ENCODE results near the gene FAM107B. TPM values are rescaled to one million over a fixed set of nuclear protein-coding genes. Genes with fewer than 3 reads are reported as not detected.

Gene FAM107B
- total and polyA plus RNA-seq, 4 donors: 38.4 to 85.4 (median 68.9) TPM

GRCh38 chr10:14608381-14609001 is 166.2 kb downstream of the FAM107B start:
- no peak overlapping the region for H3K4me3 ChIP-seq
- H3K9me3 ChIP-seq (ENCODE audit: control insufficient read depth in 4 of 4, insufficient read depth in 3 of 4, low read length in 3 of 4): no peaks in the 10 kb centered on the region
- ATAC-seq (ENCODE audit: insufficient read depth, low FRiP score) (no peak), DNase-seq (no peak)
- no peak for TF ChIP-seq CTCF (IDR thresholded peaks at IDR 0.05; ENCODE audit: control extremely low read depth, extremely low read depth)
- H3K27me3 ChIP-seq (ENCODE audit: control insufficient read depth in 3 of 3, insufficient read depth in 3 of 3, low read length in 2 of 3): no peaks in the 10 kb centered on the region
- 45 to 72% methylated on average over 4 of the region's 4 CpGs for WGBS, 2 donors
- peaks cover 0 to 25% (median 2%) of the 10 kb centered on the region in 5 donors for H3K4me1 ChIP-seq (ENCODE audit: control insufficient read depth in 5 of 5, insufficient read depth in 5 of 5, low read length in 5 of 5)
- no peak overlapping the region for H3K27ac ChIP-seq (ENCODE audit: low read depth in 1 of 2, low read length in 1 of 2)
- H3K36me3 ChIP-seq (ENCODE audit: control insufficient read depth in 4 of 4, insufficient read depth in 4 of 4, low read length in 4 of 4): no peaks in the 10 kb centered on the region
- H3K9ac ChIP-seq (ENCODE audit: insufficient read depth in 1 of 2, low read length in 2 of 2): no peak overlapping the region

GRCh38 chr10:14606633-14607032 is 168.1 kb downstream of the FAM107B start:
- H3K9ac ChIP-seq (ENCODE audit: insufficient read depth in 1 of 2, low read length in 2 of 2): no peak overlapping the region
- no peak for DNase-seq
- no peak for ATAC-seq (ENCODE audit: insufficient read depth, low FRiP score)
- H3K4me3 ChIP-seq: no peak overlapping the region
- H3K4me1 ChIP-seq (ENCODE audit: control insufficient read depth in 5 of 5, insufficient read depth in 5 of 5, low read length in 5 of 5): peaks cover 0 to 36% (median 6%) of the 10 kb centered on the region in 5 donors
- H3K27me3 ChIP-seq (ENCODE audit: control insufficient read depth in 3 of 3, insufficient read depth in 3 of 3, low read length in 2 of 3): no peaks in the 10 kb centered on the region
- 94 to 98% methylated on average over 2 of the region's 2 CpGs for WGBS, 2 donors
- no peak overlapping the region for H3K27ac ChIP-seq (ENCODE audit: low read depth in 1 of 2, low read length in 1 of 2)
- no peak for TF ChIP-seq CTCF (IDR thresholded peaks at IDR 0.05; ENCODE audit: control extremely low read depth, extremely low read depth)
- no peaks in the 10 kb centered on the region for H3K9me3 ChIP-seq (ENCODE audit: control insufficient read depth in 4 of 4, insufficient read depth in 3 of 4, low read length in 3 of 4)
- no peaks in the 10 kb centered on the region for H3K36me3 ChIP-seq (ENCODE audit: control insufficient read depth in 4 of 4, insufficient read depth in 4 of 4, low read length in 4 of 4)

- WGBS, 2 donors: 41 to 56% methylated on average over 7 of the region's 7 CpGs
- Histone ChIP-seq H3K27ac (ENCODE audit: low read depth in 1 of 2, low read length in 1 of 2) (no peak overlapping the region), H3K9ac (ENCODE audit: insufficient read depth in 1 of 2, low read length in 2 of 2) (peak overlapping the region in 1 of 2 donors; percentile 77), H3K27me3 (ENCODE audit: control insufficient read depth in 3 of 3, insufficient read depth in 3 of 3, low read length in 2 of 3) (no peaks in the 10 kb centered on the region), H3K9me3 (ENCODE audit: control insufficient read depth in 4 of 4, insufficient read depth in 3 of 4, low read length in 3 of 4) (no peaks in the 10 kb centered on the region), H3K4me3 (no peak overlapping the region), H3K36me3 (ENCODE audit: control insufficient read depth in 4 of 4, insufficient read depth in 4 of 4, low read length in 4 of 4) (peaks cover 0 to 4% (median 0%) of the 10 kb centered on the region in 4 donors), H3K4me1 (ENCODE audit: control insufficient read depth in 5 of 5, insufficient read depth in 5 of 5, low read length in 5 of 5) (peaks cover 0 to 31% (median 8%) of the 10 kb centered on the region in 5 donors)
- no peak for ATAC-seq (ENCODE audit: insufficient read depth, low FRiP score)
- TF ChIP-seq CTCF (IDR thresholded peaks at IDR 0.05; ENCODE audit: control extremely low read depth, extremely low read depth): no peak
- peak in 2 of 3 donors; percentile 32 to 37 for DNase-seq
Measured at GRCh38 chr10:14605231-14605925, 169.3 kb downstream of the FAM107B start.

Data from lung (tissue), 12 donors.